SU-DHL-6 (cell line): ENCODE measurements around the gene TGM2.

Experiments used
- H2AFZ ChIP-seq: fragments of 200-600 bp; sonication (generic); 2 replicates; pipeline ENCODE4 v1.6.1; 2014; ENCODE audit warnings: low read depth, mild to moderate bottlenecking, moderate library complexity, mixed read lengths, antibody characterized with exemption, low read length; ENCODE audit not compliant: severe bottlenecking
- H3F3A ChIP-seq: fragments of 200-600 bp; shearing (Covaris generic); 2 replicates; pipeline ENCODE4 v1.6.0; 2016; ENCODE audit warnings: antibody characterized with exemption, mild to moderate bottlenecking; ENCODE audit not compliant: insufficient read depth
- H3K27ac ChIP-seq: fragments of 200-600 bp; sonication (generic); 2 replicates; pipeline ENCODE4 v1.5.1; 2016; ENCODE audit warnings: low read depth, mild to moderate bottlenecking, low read length, moderate library complexity, mixed read lengths
- H3K27me3 ChIP-seq: fragments of 200-600 bp; sonication (generic), shearing (Covaris generic); 2 replicates; pipeline ENCODE4 v1.6.0; 2014; ENCODE audit warnings: mild to moderate bottlenecking, low read length
- H3K36me3 ChIP-seq: fragments of 200-600 bp; sonication (generic); 2 replicates; pipeline ENCODE4 v1.6.1; 2014; ENCODE audit warnings: mild to moderate bottlenecking, low read length, mixed read lengths
- H3K4me2 ChIP-seq: fragments of 300-600, 200-600 bp; shearing (Covaris generic), sonication (generic); 2 replicates; pipeline ENCODE4 v1.6.0; 2014; ENCODE audit warnings: low read length, low read depth, mild to moderate bottlenecking; ENCODE audit not compliant: poor library complexity, severe bottlenecking
- H3K4me3 ChIP-seq: fragments of 200-600 bp; sonication (generic); 2 replicates; pipeline ENCODE4 v1.5.1; 2014; ENCODE audit warnings: antibody characterized with exemption, low read length, mild to moderate bottlenecking, mixed read lengths; ENCODE audit not compliant: insufficient read depth, poor library complexity, severe bottlenecking
- H3K79me2 ChIP-seq: fragments of 200-600 bp; sonication (generic); 2 replicates; pipeline ENCODE4 v1.6.1; 2014; ENCODE audit warnings: mild to moderate bottlenecking, low read length, moderate library complexity; ENCODE audit not compliant: insufficient read depth
- H3K9ac ChIP-seq: fragments of 200-600 bp; sonication (generic); 2 replicates; pipeline ENCODE4 v1.7.0; 2014; ENCODE audit warnings: mild to moderate bottlenecking, low read length
- H3K9me2 ChIP-seq: fragments of 200-600 bp; sonication (generic); replicated peaks from 2 replicates; pipeline ENCODE4 v1.6.1; 2014; ENCODE audit warnings: low read length; ENCODE audit not compliant: insufficient read depth
- H3K9me3 ChIP-seq: fragments of 200-600 bp; sonication (generic); 2 replicates; pipeline ENCODE4 v1.6.1; 2014; ENCODE audit warnings: low read length, mixed read lengths; ENCODE audit not compliant: insufficient read depth
- H4K20me1 ChIP-seq: fragments of 200-600 bp; sonication (generic); 2 replicates; pipeline ENCODE4 v1.6.1; 2014; ENCODE audit warnings: low read depth, mild to moderate bottlenecking, antibody characterized with exemption, low read length, moderate library complexity, mixed read lengths
- EZH2phosphoT487 ChIP-seq: fragments of 200-600 bp; sonication (generic), shearing (Covaris generic); conservative IDR thresholded peaks from 2 replicates; pipeline ENCODE4 v1.6.1; 2018; ENCODE audit warnings: mild to moderate bottlenecking, antibody characterized with exemption, low read length, moderate library complexity, mixed read lengths
- TF ChIP-seq, protein P1 (sequence below): fragments of 200-600 bp; sonication (generic); IDR thresholded peaks from one replicate; pipeline ENCODE4 v1.5.1; 2017; ENCODE audit warnings: antibody characterized with exemption, mild to moderate bottlenecking, low read length, moderate library complexity; ENCODE audit not compliant: insufficient read depth, poor library complexity, severe bottlenecking

The TGM2 gene

DNA sequence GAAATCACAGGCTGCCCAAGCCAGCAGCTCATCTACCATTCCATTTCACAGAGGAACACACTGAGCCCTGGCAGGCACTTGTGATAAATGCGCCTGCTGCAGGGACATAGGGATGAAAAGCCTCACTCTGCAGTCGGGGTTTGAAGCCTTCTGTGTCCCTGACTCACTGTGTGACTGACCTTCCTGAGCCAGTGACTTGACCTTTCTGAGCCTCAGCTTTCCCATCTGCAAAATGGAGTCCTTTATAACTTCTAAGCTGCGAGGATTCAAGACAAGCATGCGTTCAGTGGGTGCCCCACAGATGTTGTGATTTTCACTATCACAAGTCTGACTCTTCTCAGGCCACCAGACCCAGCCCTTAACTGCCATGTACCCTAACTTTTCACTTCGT, 5.5 kb downstream of the TGM2 start:
- Histone ChIP-seq H3F3A (no peaks in the 10 kb centered on the region), H3K9me3 (no peaks in the 10 kb centered on the region), H3K27ac (no peak overlapping the region), H3K36me3 (no peaks in the 10 kb centered on the region), H3K4me3 (no peak overlapping the region), H3K79me2 (no peaks in the 10 kb centered on the region), H4K20me1 (no peaks in the 10 kb centered on the region), H3K27me3 (no peaks in the 10 kb centered on the region), H3K4me2 (no peak overlapping the region), H3K9me2 (no peaks in the 10 kb centered on the region), H3K9ac (no peak overlapping the region), H2AFZ (no peak overlapping the region)
- TF ChIP-seq, protein P1, sequence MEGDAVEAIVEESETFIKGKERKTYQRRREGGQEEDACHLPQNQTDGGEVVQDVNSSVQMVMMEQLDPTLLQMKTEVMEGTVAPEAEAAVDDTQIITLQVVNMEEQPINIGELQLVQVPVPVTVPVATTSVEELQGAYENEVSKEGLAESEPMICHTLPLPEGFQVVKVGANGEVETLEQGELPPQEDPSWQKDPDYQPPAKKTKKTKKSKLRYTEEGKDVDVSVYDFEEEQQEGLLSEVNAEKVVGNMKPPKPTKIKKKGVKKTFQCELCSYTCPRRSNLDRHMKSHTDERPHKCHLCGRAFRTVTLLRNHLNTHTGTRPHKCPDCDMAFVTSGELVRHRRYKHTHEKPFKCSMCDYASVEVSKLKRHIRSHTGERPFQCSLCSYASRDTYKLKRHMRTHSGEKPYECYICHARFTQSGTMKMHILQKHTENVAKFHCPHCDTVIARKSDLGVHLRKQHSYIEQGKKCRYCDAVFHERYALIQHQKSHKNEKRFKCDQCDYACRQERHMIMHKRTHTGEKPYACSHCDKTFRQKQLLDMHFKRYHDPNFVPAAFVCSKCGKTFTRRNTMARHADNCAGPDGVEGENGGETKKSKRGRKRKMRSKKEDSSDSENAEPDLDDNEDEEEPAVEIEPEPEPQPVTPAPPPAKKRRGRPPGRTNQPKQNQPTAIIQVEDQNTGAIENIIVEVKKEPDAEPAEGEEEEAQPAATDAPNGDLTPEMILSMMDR = no peak
- TF ChIP-seq EZH2phosphoT487 = no peak

DNA sequence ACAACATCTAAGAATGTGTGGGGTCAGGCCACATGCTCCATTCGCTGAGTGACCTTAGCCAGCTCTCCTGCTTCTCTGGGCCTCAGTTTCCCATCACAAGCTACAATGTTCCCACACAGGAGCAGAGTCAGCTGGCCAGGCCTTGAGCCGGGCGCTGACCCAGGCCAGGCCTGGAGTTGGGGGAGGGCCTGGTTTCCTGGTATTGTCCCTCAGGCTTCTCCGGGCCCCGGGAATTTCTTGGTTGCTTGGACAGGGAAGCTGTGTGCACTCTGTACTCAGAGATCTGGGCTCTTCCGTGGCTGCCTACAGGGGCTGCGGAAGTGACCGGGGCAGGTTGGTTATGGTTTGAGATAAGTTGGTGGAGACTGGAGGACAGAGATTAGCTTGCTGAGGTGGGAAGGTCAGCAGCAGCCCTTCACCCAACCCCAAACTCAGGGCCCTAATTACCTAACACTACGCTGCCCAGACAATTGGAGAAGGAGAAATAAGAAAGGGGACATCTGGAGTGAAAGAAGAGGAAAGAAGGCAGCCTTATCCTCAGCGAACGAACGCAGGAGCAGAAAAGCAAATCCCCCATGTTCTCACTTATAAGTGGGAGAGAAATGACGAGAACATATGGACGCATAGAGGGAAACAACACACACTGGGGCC, 6.2 kb downstream of the TGM2 start:
- Histone ChIP-seq H3K36me3 (no peaks in the 10 kb centered on the region), H3K79me2 (no peaks in the 10 kb centered on the region), H4K20me1 (no peaks in the 10 kb centered on the region), H3K9me2 (no peaks in the 10 kb centered on the region), H3K27ac (no peak overlapping the region), H3F3A (no peaks in the 10 kb centered on the region), H3K4me3 (no peak overlapping the region), H3K9me3 (no peaks in the 10 kb centered on the region), H3K27me3 (no peaks in the 10 kb centered on the region), H3K9ac (no peak overlapping the region), H3K4me2 (no peak overlapping the region), H2AFZ (no peak overlapping the region)
- no peak for TF ChIP-seq EZH2phosphoT487
- TF ChIP-seq, protein P1 = no peak

DNA sequence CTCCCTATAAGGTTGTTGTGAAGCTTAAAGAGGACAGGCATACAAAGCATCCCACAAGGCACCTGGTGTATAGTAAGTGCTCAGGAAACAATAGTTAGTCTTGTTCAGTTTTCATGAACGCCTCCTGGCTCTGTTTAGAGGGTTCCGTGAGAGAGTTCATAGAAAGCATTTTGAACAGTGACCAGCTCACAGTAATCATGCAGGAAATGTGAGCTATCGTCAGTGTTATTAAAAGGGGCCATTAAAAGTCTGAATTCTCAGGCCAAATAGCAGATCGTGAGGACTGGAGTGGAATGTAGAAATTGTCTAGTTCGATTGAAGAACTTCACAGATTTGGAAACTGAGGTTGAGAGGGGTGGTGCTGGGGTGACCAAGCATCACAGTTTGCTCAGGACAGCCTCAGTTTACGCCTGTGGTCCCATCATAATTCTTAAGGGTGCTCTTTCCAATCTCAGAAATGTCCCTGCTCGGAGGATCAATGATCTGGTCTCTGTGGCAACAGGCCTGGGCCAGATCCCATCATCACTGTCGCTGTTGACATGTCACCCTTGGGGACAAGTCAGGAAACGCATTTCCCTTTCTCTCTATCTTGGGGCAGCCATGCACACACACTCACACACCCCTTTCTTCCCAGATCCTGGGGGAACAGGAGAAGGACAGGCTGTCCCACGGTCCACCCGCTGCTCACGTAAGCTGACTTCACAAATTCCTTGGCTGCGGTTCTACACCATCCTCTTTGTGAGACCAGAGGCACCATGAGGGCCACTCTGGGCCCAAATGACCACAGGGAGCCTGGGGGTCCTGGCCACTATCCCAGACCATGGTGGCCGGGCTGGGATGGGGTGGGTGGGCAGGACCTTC, 7.2 kb downstream of the TGM2 start:
- H3K9ac ChIP-seq = no peak overlapping the region
- no peak overlapping the region for H2AFZ ChIP-seq
- TF ChIP-seq, protein P1 = no peak
- no peaks in the 10 kb centered on the region for H3F3A ChIP-seq
- H3K9me2 ChIP-seq = no peaks in the 10 kb centered on the region
- H4K20me1 ChIP-seq = no peaks in the 10 kb centered on the region
- H3K9me3 ChIP-seq = no peaks in the 10 kb centered on the region
- H3K4me2 ChIP-seq = no peak overlapping the region
- H3K27me3 ChIP-seq = no peaks in the 10 kb centered on the region
- H3K79me2 ChIP-seq = no peaks in the 10 kb centered on the region
- H3K36me3 ChIP-seq = no peaks in the 10 kb centered on the region
- H3K4me3 ChIP-seq = no peak overlapping the region
- H3K27ac ChIP-seq = no peak overlapping the region
